GM21390 (cell line): Measurements from ENCODE around the gene PCYOX1L.
"Not testable (repeated sequence)": the region's sequence is repeated elsewhere in the genome, so short reads cannot be mapped to it uniquely, and the experiment has no call there.

ENCODE experiments used
- ATAC-seq: cut with Tn5 transposase; IDR thresholded peaks from one replicate; pipeline ENCODE4 v1.9.1; 2021; ENCODE audit not compliant: unreplicated experiment

Gene PCYOX1L

GRCh38 chr5:149383399-149383798 lies 25.6 kb downstream of the PCYOX1L start:
- no peak for ATAC-seq

GRCh38 chr5:149386166-149386565 lies 28.3 kb downstream of the PCYOX1L start:
- ATAC-seq, result no peak

GRCh38 chr5:149387081-149387631 lies 29.3 kb downstream of the PCYOX1L start:
- ATAC-seq, result no peak

DNA sequence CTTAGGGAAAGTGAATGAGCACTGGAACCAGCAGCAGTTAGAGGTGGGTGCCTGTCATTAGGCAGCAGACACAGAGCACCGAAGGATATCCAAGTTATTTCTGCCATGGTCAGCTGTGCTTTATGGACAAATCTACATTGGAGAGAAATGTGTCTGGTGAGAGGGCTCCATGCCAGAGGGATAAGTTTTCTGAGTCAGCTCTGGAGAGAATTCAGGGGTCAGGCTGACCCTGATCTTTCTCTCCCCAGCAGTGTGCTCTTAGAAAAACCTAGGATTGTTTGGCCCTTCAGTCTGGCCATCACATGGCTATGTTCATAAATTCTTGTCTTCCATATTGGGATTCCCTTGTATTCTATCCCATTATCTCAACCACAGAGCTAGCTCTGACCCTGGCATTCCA lies 30.1 kb downstream of the PCYOX1L start:
- ATAC-seq, result no peak

GRCh38 chr5:149388498-149389190 lies 30.8 kb downstream of the PCYOX1L start:
- no peak for ATAC-seq

DNA sequence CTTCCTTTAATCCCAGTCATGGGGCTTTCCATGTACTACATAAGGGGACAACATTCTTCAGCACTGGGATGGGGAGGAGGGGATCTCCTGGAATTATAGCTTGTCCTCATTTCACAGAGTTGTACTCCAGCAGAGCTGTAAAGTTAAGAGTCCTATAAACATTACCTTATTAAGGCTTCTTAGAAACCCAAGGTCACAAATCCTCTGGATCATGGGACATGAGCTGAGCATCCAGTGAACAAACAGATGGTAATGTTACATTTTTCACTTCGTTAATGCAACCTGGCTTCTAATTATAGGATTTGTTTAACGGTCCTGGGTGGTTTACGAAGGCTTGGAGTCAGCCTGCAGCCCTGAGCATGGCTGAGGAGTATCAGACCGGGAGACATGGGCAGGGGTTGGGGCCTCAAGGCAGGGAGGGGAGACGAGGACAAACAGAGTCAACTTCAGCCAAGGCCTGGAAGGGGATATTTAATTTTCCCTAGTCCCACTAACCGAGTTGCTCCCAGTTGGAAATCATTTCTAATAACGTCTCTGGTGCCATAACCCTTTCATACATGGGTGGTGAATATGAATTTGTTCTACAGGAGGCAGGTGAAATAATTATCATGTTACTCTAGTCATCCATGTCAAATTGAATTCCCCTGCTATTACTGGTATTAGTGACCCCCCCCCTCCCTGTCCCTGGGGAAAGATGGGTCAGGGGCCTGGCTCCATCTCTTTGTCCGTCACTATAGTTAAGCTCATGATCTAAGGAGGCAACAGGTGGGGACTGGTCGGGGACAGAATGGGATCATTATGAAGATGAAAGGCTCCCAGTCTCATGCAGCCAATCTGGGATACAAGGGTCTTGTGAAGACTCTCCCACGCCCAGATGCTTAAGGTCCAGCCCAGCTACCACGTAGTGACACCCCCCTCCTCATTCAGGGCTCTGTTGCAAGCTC lies 32.0 kb downstream of the PCYOX1L start:
- ATAC-seq, result no peak

GRCh38 chr5:149391076-149391475 lies 33.2 kb downstream of the PCYOX1L start:
- not testable (repeated sequence) for ATAC-seq

- ATAC-seq, result no peak
Measured at GRCh38 chr5:149391524-149391923, 33.7 kb downstream of the PCYOX1L start.

- no peak for ATAC-seq
Measured at GRCh38 chr5:149392718-149393117, 34.9 kb downstream of the PCYOX1L start.

DNA sequence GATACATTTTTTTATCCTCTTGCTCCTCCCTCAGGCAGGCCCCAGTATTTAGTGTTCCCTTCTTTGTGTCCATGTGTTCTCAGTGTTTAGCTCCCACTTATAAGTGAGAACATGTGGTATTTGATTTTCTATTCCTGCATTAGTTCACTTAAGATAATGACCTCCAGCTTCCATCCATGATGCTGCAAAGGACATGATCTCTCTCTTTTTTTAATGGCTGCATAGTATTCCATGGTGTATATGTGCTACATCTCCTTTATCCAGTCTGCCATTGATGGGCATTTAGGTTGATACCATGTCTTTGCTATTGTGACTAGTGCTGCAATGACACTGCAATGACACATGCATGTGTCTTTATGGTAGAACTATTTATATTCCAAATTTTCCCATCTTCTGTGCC lies 37.1 kb downstream of the PCYOX1L start:
- not testable (repeated sequence) for ATAC-seq

DNA sequence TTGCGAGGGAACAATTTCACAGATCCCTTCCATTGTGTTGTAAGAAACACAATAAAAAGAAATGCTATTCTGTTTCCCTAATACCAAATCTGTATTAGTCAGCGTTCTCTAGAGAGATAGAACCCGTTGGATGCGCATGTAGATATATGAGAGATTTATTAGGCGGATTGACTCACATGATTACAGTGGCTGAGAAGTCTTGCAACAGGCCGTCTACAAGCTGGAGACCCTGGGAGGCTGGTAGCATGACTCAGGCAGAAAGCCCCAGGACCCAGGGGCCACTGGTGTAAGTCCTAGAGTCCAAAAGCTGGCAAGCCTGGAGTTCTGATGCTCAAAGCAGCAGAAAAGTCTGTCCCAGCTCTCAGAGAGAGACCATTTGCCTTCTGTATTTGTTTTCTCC lies 39.7 kb downstream of the PCYOX1L start:
- ATAC-seq, result no peak

DNA sequence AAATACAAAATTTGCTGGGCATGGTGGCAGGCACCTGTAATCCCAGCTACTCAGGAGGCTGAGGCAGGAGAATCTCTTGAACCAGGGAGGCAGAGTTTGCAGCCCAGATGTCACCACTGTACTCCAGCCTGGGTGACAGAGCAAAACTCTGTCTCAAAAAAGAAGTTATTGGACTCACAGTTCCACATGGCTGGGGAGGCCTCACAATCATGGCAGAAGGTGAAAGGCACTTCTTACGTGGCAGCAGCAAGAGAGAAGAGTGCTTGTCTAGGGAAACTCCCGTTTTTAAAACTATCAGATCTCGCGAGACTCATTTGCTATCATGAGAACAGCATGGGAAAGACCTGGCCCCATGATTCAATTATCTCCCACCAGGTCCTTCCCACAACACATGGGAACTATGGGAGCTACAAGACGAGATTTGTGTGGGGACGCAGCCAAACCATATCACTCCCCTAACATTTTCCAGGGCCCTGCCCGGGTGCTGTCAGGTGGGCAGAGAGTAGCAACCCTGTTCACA lies 41.0 kb downstream of the PCYOX1L start:
- ATAC-seq, result not testable (repeated sequence)

DNA sequence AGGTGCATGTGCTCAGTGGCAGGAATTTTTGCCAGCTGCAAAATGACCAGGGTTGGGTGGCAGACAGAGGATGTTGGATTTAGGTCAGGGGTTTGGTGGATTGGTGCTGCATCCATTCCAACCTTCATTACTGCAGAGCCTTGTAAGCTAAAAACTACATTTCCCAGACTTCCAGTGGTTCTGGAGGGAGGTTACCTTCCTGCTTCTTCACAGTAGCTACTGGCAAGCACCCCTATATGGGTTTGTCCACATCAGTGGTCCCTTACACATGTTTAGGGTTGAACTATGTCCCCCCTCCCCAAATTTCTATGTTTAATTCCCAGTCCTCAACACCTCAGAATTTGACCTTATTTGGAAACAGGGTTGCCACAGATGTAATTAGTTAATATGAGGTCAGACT lies 41.9 kb downstream of the PCYOX1L start:
- no peak for ATAC-seq

DNA sequence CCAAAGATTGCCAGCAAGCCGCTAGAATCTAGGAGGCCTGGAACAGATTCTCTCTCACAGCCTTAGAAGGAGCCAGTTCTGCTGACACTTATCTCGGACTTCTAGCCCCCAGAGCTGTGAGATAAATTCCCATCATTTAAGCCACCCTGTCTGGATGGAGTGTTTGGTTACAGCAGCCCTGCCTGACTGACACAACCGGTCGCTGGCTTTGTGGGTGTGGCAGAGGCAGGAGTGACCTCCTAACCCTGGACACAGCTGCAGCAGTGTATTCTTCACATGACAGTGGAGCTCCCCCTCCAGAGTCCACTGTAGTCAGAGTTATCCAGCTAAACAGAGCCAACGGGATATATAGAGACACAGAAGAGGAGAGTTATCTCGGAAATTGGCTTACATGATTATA lies 42.5 kb downstream of the PCYOX1L start:
- ATAC-seq, result no peak

DNA sequence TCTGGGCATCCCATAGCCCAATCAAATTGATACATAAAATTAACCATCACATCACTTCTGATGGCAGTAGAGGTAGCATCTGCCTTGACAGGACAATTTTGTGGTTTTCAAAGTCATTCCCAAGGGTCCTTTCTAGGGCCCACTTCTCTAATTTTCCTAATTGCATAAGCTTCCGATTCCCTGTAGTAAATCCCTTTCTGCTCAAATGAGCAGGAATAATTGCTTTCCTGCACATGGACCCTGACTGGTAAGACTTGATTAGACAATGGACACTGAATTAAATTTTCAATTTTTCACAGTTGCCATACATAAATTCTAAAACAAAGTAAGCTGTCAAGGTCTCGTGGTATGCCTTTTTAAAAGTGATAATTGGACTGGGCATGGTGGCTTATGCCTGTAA lies 43.2 kb downstream of the PCYOX1L start:
- ATAC-seq, result no peak

DNA sequence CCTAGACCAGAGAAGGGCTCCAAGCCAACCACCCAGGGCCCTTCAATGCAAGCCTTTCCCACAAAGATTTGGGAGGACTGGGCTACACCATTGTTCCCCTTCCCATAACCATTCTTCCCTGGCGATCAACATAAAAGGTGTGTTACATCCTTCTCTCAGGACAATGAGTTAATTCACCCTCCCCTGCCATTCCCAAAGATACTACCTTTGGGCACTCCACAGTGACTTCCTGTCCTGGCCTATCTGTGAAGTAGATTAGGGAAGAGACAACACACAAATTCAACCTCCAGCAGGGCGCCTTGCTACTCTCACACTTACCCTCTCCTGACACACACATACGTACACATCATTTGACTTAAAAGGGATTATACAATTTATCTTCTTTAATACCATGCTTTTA lies 44.4 kb downstream of the PCYOX1L start:
- ATAC-seq, result no peak

GRCh38 chr5:149403923-149404745 lies 46.3 kb downstream of the PCYOX1L start:
- no peak for ATAC-seq

GRCh38 chr5:149404746-149405549 lies 47.1 kb downstream of the PCYOX1L start:
- no peak for ATAC-seq

- no peak for ATAC-seq
Measured at GRCh38 chr5:149405550-149406202, 47.8 kb downstream of the PCYOX1L start.
